Measurements from ENCODE around the gene ANKRD60.
A peak's percentile ranks its signal among the peaks of the same experiment; 100 is the strongest.

ANKRD60 gene

GRCh38 chr20:58223358-58223941 is 5.0 kb downstream of the ANKRD60 start:
- DNase-seq (ENCODE audit: low read depth), result no peak

GRCh38 chr20:58222446-58222845 is 6.0 kb downstream of the ANKRD60 start:
- no peak for DNase-seq (ENCODE audit: low read depth)

- DNase-seq (ENCODE audit: low read depth), result peak; percentile 94
Observed at GRCh38 chr20:58219342-58219700, 9.1 kb downstream of the ANKRD60 start.

- no peak for DNase-seq (ENCODE audit: low read depth)
Observed at GRCh38 chr20:58218665-58219341, 9.7 kb downstream of the ANKRD60 start.

GRCh38 chr20:58216334-58216733 is 12.1 kb downstream of the ANKRD60 start:
- DNase-seq (ENCODE audit: low read depth), result peak; percentile 66

GRCh38 chr20:58215116-58215515 is 13.3 kb downstream of the ANKRD60 start:
- DNase-seq (ENCODE audit: low read depth), result no peak

GRCh38 chr20:58214310-58214709 is 14.1 kb downstream of the ANKRD60 start:
- DNase-seq (ENCODE audit: low read depth), result no peak

GRCh38 chr20:58213716-58214115 is 14.7 kb downstream of the ANKRD60 start:
- no peak for DNase-seq (ENCODE audit: low read depth)

- no peak for DNase-seq (ENCODE audit: low read depth)
Observed at GRCh38 chr20:58213121-58213520, 15.3 kb downstream of the ANKRD60 start.

GRCh38 chr20:58212636-58213035 is 15.8 kb downstream of the ANKRD60 start:
- DNase-seq (ENCODE audit: low read depth), result no peak

GRCh38 chr20:58210398-58210747 is 18.1 kb downstream of the ANKRD60 start:
- DNase-seq (ENCODE audit: low read depth), result no peak

- peak; percentile 64 for DNase-seq (ENCODE audit: low read depth)
Observed at GRCh38 chr20:58209652-58210397, 18.6 kb downstream of the ANKRD60 start.

GRCh38 chr20:58208944-58209343 is 19.5 kb downstream of the ANKRD60 start:
- no peak for DNase-seq (ENCODE audit: low read depth)

GRCh38 chr20:58205850-58206249 is 22.6 kb downstream of the ANKRD60 start:
- DNase-seq (ENCODE audit: low read depth), result no peak

GRCh38 chr20:58202044-58202443 is 26.4 kb downstream of the ANKRD60 start:
- no peak for DNase-seq (ENCODE audit: low read depth)

- no peak for DNase-seq (ENCODE audit: low read depth)
Observed at GRCh38 chr20:58201616-58202015, 26.8 kb downstream of the ANKRD60 start.

GRCh38 chr20:58199469-58199868 is 29.0 kb downstream of the ANKRD60 start:
- no peak for DNase-seq (ENCODE audit: low read depth)

GRCh38 chr20:58198901-58199355 is 29.5 kb downstream of the ANKRD60 start:
- no peak for DNase-seq (ENCODE audit: low read depth)

- no peak for DNase-seq (ENCODE audit: low read depth)
Observed at GRCh38 chr20:58198384-58198783, 30.1 kb downstream of the ANKRD60 start.

GRCh38 chr20:58197185-58197469 is 31.3 kb downstream of the ANKRD60 start:
- DNase-seq (ENCODE audit: low read depth), result no peak

- DNase-seq (ENCODE audit: low read depth), result no peak
Observed at GRCh38 chr20:58196402-58197184, 31.9 kb downstream of the ANKRD60 start.

GRCh38 chr20:58195047-58195446 is 33.4 kb downstream of the ANKRD60 start:
- no peak for DNase-seq (ENCODE audit: low read depth)

Measured in iris pigment epithelial cell (primary cell).